ENCODE measurements around the gene TMEM82. TPM values are rescaled to one million over a fixed set of nuclear protein-coding genes. Genes with fewer than 3 reads are reported as not detected.
A peak's percentile ranks its signal among the peaks of the same experiment; 100 is the strongest.

Gene TMEM82
- total and polyA plus RNA-seq, 2 of the 13 experiments (the other 11 are each of a cell fraction or from before 2014, with no cell fraction given), result 0.24 to 0.97 TPM

DNA sequence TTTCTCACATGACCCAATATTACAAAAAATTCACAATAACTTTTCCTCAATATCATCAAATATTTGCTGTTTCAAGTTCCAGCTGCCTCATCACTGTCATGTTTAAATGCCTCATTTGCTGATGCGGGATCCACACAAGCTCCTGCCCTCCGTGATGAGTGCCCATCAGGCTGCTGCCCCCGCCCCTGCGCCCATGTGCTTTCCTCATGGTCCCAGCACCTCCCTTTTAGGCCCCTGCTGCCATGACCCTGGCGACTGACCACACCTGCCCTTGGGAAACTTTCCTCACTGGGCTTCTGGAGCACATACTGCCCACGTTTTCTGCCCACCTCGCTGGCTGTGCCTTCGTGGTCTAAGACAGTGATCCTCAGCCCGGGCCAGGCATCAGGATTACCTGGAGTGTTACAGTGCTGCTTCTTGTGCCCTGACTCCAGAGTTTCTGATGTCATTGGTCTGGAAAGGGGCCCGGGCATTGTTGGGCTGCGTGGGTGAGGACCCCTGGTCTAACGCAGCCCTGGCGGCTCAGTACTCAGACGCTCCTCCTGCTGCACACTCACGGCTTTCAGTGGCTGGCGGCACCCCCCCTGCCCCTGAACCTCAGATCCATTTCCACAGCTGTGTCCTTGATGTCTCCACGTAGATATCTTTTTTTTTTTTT is 37.6 kb upstream of the TMEM82 start:
- no peak for TF ChIP-seq ZNF431 (CRISPR knock-in tag; IDR thresholded peaks at IDR 0.05; ENCODE audit: borderline replicate concordance, low read depth)
- no peak for TF ChIP-seq RAD51 (IDR thresholded peaks at IDR 0.05; ENCODE audit: borderline replicate concordance)
- no peak for TF ChIP-seq TCF12 (IDR thresholded peaks at IDR 0.05)
- TF ChIP-seq TCF12 (CRISPR knock-in tag; IDR thresholded peaks at IDR 0.05), result no peak
- no peak overlapping the region for H2AFZ ChIP-seq (ENCODE audit: low read length)
- ChIA-PET CTCF (ENCODE audit: low intra/inter-chr PET ratio, low total read pairs) (no interaction called here), POLR2A (no interaction called here)
- in situ Hi-C loops (cut with HindIII; ENCODE audit: extremely low pct_ligation_motif_present, low pct_unique_long_range_greater_than_20kb) (no loop called here), intact Hi-C loops (cut with micrococcal nuclease; ENCODE audit: unreplicated experiment) (no loop called here)
- peaks cover 7% of the 10 kb centered on the region for H3K79me2 ChIP-seq (ENCODE audit: insufficient read depth, low read length)
- H3K27ac ChIP-seq (ENCODE audit: extremely low read length, insufficient read depth, low read length), result no peak overlapping the region
- H3K4me2 ChIP-seq (ENCODE audit: low read depth, low read length), result no peak overlapping the region
- H3K36me3 ChIP-seq (replicated peaks in 1 of 2; ENCODE audit: control insufficient read depth in 1 of 2, insufficient read depth in 2 of 2, low read length in 2 of 2), result peaks cover 4 to 21% of the 10 kb centered on the region in 2 experiments; a peak in 3 of 5 replicates
- H3K9me3 ChIP-seq (ENCODE audit: low read length), result no peaks in the 10 kb centered on the region
- ATAC-seq, result no peak
- H4K20me1 ChIP-seq (ENCODE audit: insufficient read depth, low read length), result 0 out of 2 replicates have a peak, but pooled peaks cover 4% of the 10 kb centered on the region
- DNase-seq (ENCODE audit: low spot score), result no peak
- 96% methylated on average over 17 of the region's 17 CpGs for WGBS (ENCODE audit: low lambda C conversion rate)
- no peaks in the 10 kb centered on the region for H3K27me3 ChIP-seq (ENCODE audit: control insufficient read depth in 1 of 2, insufficient read depth in 2 of 2, low read length in 2 of 2)
- H3K9ac ChIP-seq (ENCODE audit: insufficient read depth, low read depth, low read length), result no peak overlapping the region
- FAIRE-seq, result no peak
- BruUV-seq (replicated peaks), result no TSS peak
- no peak overlapping the region for H3K4me3 ChIP-seq (replicated peaks in 1 of 3; ENCODE audit: insufficient read depth in 1 of 3, low read depth in 2 of 3, low read length in 3 of 3)
- H3K4me1 ChIP-seq (ENCODE audit: insufficient read depth, low read length), result no peaks in the 10 kb centered on the region

DNA sequence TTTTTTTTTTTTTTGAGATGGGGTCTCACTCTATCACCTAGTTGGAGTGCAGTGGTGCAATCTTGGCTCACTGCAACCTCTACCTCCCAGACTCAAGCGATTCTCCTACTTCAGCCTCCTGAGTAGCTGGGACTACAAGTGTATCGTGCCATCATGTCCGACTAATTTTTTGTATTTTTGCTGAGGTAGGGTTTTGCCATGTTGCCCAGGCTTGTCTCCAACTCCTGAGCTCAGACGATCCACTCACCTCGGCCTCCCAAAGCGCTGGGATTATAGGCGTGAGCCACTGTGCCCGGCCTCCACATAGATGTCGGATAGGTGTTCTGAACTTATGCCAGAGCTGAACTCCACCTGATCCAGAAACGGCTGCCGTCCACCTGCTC is 37.1 kb upstream of the TMEM82 start:
- Histone ChIP-seq H2AFZ (ENCODE audit: low read length) (no peak overlapping the region), H3K79me2 (ENCODE audit: insufficient read depth, low read length) (peaks cover 7% of the 10 kb centered on the region), H3K4me2 (ENCODE audit: low read depth, low read length) (no peak overlapping the region), H3K36me3 (replicated peaks in 1 of 2; ENCODE audit: control insufficient read depth in 1 of 2, insufficient read depth in 2 of 2, low read length in 2 of 2) (peaks cover 4 to 21% of the 10 kb centered on the region in 2 experiments; a peak in 3 of 5 replicates), H4K20me1 (ENCODE audit: insufficient read depth, low read length) (0 out of 2 replicates have a peak, but pooled peaks cover 4% of the 10 kb centered on the region), H3K27ac (ENCODE audit: extremely low read length, insufficient read depth, low read length) (no peak overlapping the region), H3K27me3 (ENCODE audit: control insufficient read depth in 1 of 2, insufficient read depth in 2 of 2, low read length in 2 of 2) (no peaks in the 10 kb centered on the region), H3K9me3 (ENCODE audit: low read length) (no peaks in the 10 kb centered on the region), H3K4me1 (ENCODE audit: insufficient read depth, low read length) (no peaks in the 10 kb centered on the region), H3K9ac (ENCODE audit: insufficient read depth, low read depth, low read length) (no peak overlapping the region), H3K4me3 (replicated peaks in 1 of 3; ENCODE audit: insufficient read depth in 1 of 3, low read depth in 2 of 3, low read length in 3 of 3) (no peak overlapping the region)
- 98% methylated on average over 11 of the region's 11 CpGs for WGBS (ENCODE audit: low lambda C conversion rate)
- DNase-seq (ENCODE audit: low spot score), result no peak
- ChIA-PET CTCF (ENCODE audit: low intra/inter-chr PET ratio, low total read pairs) (no interaction called here), POLR2A (no interaction called here)
- no peak for FAIRE-seq
- no peak for ATAC-seq
- TF ChIP-seq NR2F2 (IDR thresholded peaks at IDR 0.05; ENCODE audit: borderline replicate concordance, low read depth), result no peak
- TF ChIP-seq SSRP1 (CRISPR knock-in tag; IDR thresholded peaks at IDR 0.05), result no peak
- TF ChIP-seq MAFF (IDR thresholded peaks at IDR 0.05; ENCODE audit: low read depth, low read length), result peak; percentile 48; the same call in 1 of the 2 replicates
- TF ChIP-seq MAFK (conservative IDR thresholded peaks at IDR 0.05 in 1 of 2, IDR thresholded peaks at IDR 0.05 in 1 of 2; ENCODE audit: low read length in 2 of 2), result peak; percentile 56 to 70; a peak in 3 of 4 replicates
- TF ChIP-seq DMAP1 (CRISPR knock-in tag; IDR thresholded peaks at IDR 0.05), result no peak
- in situ Hi-C loops (cut with HindIII; ENCODE audit: extremely low pct_ligation_motif_present, low pct_unique_long_range_greater_than_20kb), result no loop called here
- no TSS peak for BruUV-seq (replicated peaks)
- intact Hi-C loops (cut with micrococcal nuclease; ENCODE audit: unreplicated experiment), result no loop called here
